Sigmoid colon (tissue), 7 donors: ENCODE measurements around the gene CD300C. TPM values are rescaled to one million over a fixed set of nuclear protein-coding genes. Genes with fewer than 3 reads are reported as not detected.
"Not testable (repeated sequence)": the region's sequence is repeated elsewhere in the genome, so short reads cannot be mapped to it uniquely, and the experiment has no call there.

ENCODE experiments used
- DNase-seq: peaks from one replicate; pipeline ENCODE4 v3.0.0-alpha.2; 2019
- H3K27ac ChIP-seq, 4 donors: fragments of 200-600 bp; sonication (generic); one replicate each; pipeline ENCODE4 v1.5.1; 2016 to 2019; ENCODE audit warnings: mild to moderate bottlenecking in 1 of 4
- H3K27me3 ChIP-seq, 3 donors: fragments of 200-600 bp; sonication (generic); one replicate each; pipeline ENCODE4 v1.5.1; 2019; ENCODE audit warnings: mild to moderate bottlenecking in 1 of 3
- H3K36me3 ChIP-seq, 4 donors: fragments of 200-600 bp; sonication (generic); one replicate each; pipeline ENCODE4 v1.5.1; 2016 to 2019
- H3K4me1 ChIP-seq, 4 donors: fragments of 200-600 bp; sonication (generic); one replicate each; pipeline ENCODE4 v1.5.1; 2017 to 2019
- H3K4me3 ChIP-seq, 4 donors: fragments of 200-600 bp; sonication (generic); one replicate each; pipeline ENCODE4 v1.5.1; 2017 to 2019; ENCODE audit warnings: mild to moderate bottlenecking in 2 of 4, moderate library complexity in 1 of 4
- H3K9me3 ChIP-seq, 4 donors: fragments of 200-600 bp in 3 of 4; sonication (generic) in 3 of 4; one replicate each; pipeline versions ENCODE4 v1.5.1 to v1.6.1; 2013 to 2019
- EP300 ChIP-seq, 4 donors: sonication (generic); formaldehyde crosslinking; IDR thresholded peaks; one replicate each; pipeline ENCODE4 v1.6.1; 2017; ENCODE audit warnings: antibody characterized with exemption in 4 of 4
- POLR2A ChIP-seq, 2 donors: fragments of 450-650 bp; IDR thresholded peaks; one replicate each; pipeline ENCODE4 v1.6.1; 2016; ENCODE audit warnings: antibody characterized with exemption in 2 of 2, mild to moderate bottlenecking in 2 of 2, moderate library complexity in 2 of 2
- POLR2AphosphoS5 ChIP-seq, 4 donors: sonication (generic); formaldehyde crosslinking; IDR thresholded peaks; one replicate each; pipeline ENCODE4 v1.6.1; 2017; ENCODE audit warnings: antibody characterized with exemption in 4 of 4
- WGBS, 2 donors: extraction: QIAGEN DNeasy Blood & Tissue Kit; methylation state at CpG; one replicate each; pipeline ENCODE4 v1.1.7; 2013; 5-methylcytosine and 5-hydroxymethylcytosine counted together
- intact Hi-C: fragments of 100-400 bp; cut with DNase I; formaldehyde crosslinking; loops from one replicate; pipeline ENCODE4 v1.15.1; 2023
- polyA plus RNA-seq, 3 donors: library from polyadenylated mRNA; stranded (reverse); fragments of 200-250 nt; gene quantifications; one replicate each; pipeline ENCODE4 v1.2.3, GENCODE V29; 2013
- total RNA-seq, 4 donors: library from RNA; depleted of rRNA; stranded (reverse); fragments of >200 nt; gene quantifications; one replicate each; pipeline ENCODE4 v1.1.0, GENCODE V29; 2016
- TF ChIP-seq, protein P1 (sequence below), 4 experiments: fragments of 450-650 bp in 3 of 4; fragments of 200-600 bp in 1 of 4; IDR thresholded peaks; one replicate each; pipeline ENCODE4 v1.5.1; 2016 to 2019; ENCODE audit warnings: antibody characterized with exemption in 4 of 4, mild to moderate bottlenecking in 3 of 4, moderate library complexity in 2 of 4
- donor health status: healthy with polysubstance abuse.
- donor health status: Bipolar disorder and iron deficiency.
- donor health status: healthy.

Gene CD300C
- total and polyA plus RNA-seq, 7 donors = 0.36 to 3.3 (median 1.1) TPM; not detected in 2

DNA sequence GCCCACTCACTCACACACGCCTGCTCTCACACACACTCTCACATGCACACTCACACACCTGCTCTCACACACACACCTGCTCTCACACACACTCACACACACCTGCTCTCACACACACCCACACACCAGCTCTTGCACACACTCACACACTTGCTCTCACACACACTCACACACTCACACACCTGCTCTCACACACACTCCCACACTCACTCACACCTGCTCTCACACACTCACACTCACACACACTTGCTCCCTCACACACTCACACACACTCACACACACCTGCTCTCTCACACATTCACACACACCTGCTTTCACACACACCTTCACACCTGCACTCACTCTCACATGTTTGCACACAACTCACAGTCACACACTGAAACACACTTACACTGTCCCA is 17.4 kb upstream of the CD300C start:
- intact Hi-C loops = loop anchor here (10.0 kb wide), 1 partner anchor 171 kb away; the partner anchor contains the start of gene RAB37
- WGBS, 2 donors = 89 to 92% methylated on average over 1 of the region's 1 CpG
- Histone ChIP-seq H3K4me1 (no peaks in the 10 kb centered on the region), H3K27me3 (peaks cover 0 to 14% (median 0%) of the 10 kb centered on the region in 3 donors), H3K27ac (no peak overlapping the region), H3K9me3 (no peaks in the 10 kb centered on the region), H3K4me3 (no peak overlapping the region), H3K36me3 (no peaks in the 10 kb centered on the region)
- no peak for TF ChIP-seq EP300 (IDR thresholded peaks at IDR 0.05)
- TF ChIP-seq, protein P1, sequence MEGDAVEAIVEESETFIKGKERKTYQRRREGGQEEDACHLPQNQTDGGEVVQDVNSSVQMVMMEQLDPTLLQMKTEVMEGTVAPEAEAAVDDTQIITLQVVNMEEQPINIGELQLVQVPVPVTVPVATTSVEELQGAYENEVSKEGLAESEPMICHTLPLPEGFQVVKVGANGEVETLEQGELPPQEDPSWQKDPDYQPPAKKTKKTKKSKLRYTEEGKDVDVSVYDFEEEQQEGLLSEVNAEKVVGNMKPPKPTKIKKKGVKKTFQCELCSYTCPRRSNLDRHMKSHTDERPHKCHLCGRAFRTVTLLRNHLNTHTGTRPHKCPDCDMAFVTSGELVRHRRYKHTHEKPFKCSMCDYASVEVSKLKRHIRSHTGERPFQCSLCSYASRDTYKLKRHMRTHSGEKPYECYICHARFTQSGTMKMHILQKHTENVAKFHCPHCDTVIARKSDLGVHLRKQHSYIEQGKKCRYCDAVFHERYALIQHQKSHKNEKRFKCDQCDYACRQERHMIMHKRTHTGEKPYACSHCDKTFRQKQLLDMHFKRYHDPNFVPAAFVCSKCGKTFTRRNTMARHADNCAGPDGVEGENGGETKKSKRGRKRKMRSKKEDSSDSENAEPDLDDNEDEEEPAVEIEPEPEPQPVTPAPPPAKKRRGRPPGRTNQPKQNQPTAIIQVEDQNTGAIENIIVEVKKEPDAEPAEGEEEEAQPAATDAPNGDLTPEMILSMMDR (IDR thresholded peaks at IDR 0.05) = no peak
- TF ChIP-seq POLR2AphosphoS5 (IDR thresholded peaks at IDR 0.05) = no peak
- no peak for TF ChIP-seq POLR2A (IDR thresholded peaks at IDR 0.05)
- no peak for DNase-seq

DNA sequence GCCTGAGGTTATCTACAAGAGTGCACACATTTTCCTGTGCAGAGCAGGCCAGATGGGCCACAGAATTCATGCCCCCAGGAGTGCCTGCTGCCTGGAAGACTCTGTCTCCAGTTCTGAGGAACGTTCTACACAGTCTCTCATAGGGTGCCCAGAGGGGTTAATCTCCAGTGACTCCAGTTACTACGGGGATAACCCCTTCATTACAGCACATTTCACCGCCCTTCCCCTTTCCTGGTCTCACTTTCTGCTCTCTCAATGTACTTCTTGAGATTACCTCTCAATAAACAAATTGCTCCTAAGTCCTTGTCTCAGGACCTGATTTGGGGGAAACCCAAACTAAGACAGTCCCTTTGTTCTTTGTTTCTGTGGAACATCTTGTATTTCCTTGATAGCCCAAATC is 15.7 kb upstream of the CD300C start:
- Histone ChIP-seq H3K4me1 (no peaks in the 10 kb centered on the region), H3K9me3 (no peaks in the 10 kb centered on the region), H3K36me3 (no peaks in the 10 kb centered on the region), H3K27ac (no peak overlapping the region), H3K27me3 (peaks cover 0 to 14% (median 0%) of the 10 kb centered on the region in 3 donors), H3K4me3 (no peak overlapping the region)
- 50 to 59% methylated on average over 3 of the region's 3 CpGs for WGBS, 2 donors
- intact Hi-C loops = loop anchor here (10.0 kb wide), 1 partner anchor 173 kb away; the partner anchor contains the start of gene RAB37
- no peak for DNase-seq
- TF ChIP-seq POLR2AphosphoS5 (IDR thresholded peaks at IDR 0.05) (no peak), EP300 (IDR thresholded peaks at IDR 0.05) (no peak), POLR2A (IDR thresholded peaks at IDR 0.05) (no peak)
- TF ChIP-seq, protein P1 (IDR thresholded peaks at IDR 0.05) = no peak

DNA sequence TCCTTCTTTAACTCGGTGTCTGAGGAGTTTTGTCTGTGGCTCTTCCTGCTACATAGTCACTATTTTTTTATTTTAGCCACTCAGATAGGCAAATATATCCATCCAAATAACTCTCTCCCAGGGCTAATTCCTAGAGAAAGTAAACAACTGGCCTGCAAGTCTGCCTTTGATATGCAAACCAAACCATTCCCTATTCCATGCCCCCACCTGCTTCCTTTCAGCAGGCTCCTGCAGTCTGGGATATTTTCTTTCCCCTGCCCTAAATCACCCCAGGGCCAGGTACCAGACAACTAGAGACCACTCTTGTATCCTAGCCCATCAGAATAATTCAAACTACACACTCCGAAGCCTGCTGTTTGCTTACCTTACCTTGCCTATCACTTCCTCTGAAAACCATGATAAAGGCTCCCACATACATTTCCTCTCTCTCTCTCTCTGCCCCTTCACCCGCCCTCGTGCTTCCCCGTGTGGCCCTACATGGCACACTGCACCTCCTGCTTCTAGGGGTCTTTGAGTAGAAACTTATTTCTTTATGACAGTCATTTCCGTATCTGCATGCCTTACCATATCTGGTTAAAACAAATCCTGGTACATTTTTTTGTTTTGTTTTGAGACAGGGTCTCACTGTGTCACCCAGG is 13.1 kb upstream of the CD300C start:
- no peak overlapping the region for H3K27ac ChIP-seq
- no peak for TF ChIP-seq EP300 (IDR thresholded peaks at IDR 0.05)
- TF ChIP-seq, protein P1 (IDR thresholded peaks at IDR 0.05) = no peak
- no peak for TF ChIP-seq POLR2AphosphoS5 (IDR thresholded peaks at IDR 0.05)
- no peak for TF ChIP-seq POLR2A (IDR thresholded peaks at IDR 0.05)
- DNase-seq = no peak
- intact Hi-C loops = no loop called here
- no peaks in the 10 kb centered on the region for H3K36me3 ChIP-seq
- no peaks in the 10 kb centered on the region for H3K4me1 ChIP-seq
- WGBS, 2 donors = 53 to 67% methylated on average over 6 of the region's 6 CpGs
- H3K27me3 ChIP-seq = peaks cover 0 to 8% (median 0%) of the 10 kb centered on the region in 3 donors
- no peak overlapping the region for H3K4me3 ChIP-seq
- H3K9me3 ChIP-seq = no peaks in the 10 kb centered on the region

DNA sequence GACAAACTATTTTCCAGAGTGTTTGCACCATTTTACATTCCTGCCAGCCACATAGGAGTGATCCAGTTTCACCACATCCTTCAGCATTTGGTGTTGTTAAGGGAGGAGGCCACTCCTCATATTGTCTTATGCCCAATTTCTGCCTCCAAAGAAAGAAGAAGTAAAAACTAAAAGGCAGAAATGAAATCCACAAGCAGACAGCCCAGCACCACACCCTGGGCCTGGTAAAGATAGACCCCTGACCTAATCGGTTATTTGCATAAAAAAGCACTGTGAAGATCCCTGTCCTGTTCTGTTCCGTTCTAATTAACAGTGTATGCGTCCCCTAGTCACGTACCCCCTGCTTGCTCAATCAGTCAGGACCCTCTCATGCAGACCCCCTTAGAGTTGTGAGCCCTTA is 12.5 kb upstream of the CD300C start:
- H3K36me3 ChIP-seq, H3K27me3 ChIP-seq, intact Hi-C loops, H3K9me3 ChIP-seq, H3K27ac ChIP-seq, H3K4me1 ChIP-seq, H3K4me3 ChIP-seq, DNase-seq: not testable (repeated sequence)
- 62 to 90% methylated on average over 4 of the region's 4 CpGs for WGBS, 2 donors

DNA sequence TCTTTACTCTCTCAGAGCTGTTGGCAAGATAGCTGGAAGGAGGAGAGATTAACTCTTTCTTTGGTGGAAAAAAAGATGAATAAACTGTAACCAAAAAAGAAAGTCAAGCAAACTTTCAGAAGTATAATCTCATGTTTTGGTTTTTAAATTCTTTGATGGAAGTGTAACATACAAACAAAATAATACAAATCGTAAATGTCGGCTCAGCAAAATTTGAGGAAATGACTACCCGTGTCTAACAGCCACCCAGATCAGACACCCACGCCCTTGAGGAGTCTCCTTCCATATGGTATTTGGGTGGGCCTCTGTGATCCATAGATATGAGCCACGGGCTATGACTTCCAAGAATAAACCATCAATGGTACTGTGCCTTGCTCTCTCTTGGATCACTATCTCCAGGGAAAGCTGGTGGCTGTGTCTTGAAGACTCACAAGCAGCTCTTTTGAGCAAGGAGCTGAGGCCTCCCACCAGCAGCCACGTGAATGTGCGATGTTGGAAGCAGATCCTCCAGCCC is 9.6 kb upstream of the CD300C start:
- no peaks in the 10 kb centered on the region for H3K4me1 ChIP-seq
- TF ChIP-seq EP300 (IDR thresholded peaks at IDR 0.05) (no peak), POLR2A (IDR thresholded peaks at IDR 0.05) (no peak), POLR2AphosphoS5 (IDR thresholded peaks at IDR 0.05) (no peak)
- TF ChIP-seq, protein P1 (IDR thresholded peaks at IDR 0.05) = no peak
- H3K9me3 ChIP-seq = no peaks in the 10 kb centered on the region
- DNase-seq = no peak
- no peaks in the 10 kb centered on the region for H3K27me3 ChIP-seq
- 62 to 79% methylated on average over 7 of the region's 7 CpGs for WGBS, 2 donors
- no peak overlapping the region for H3K27ac ChIP-seq
- intact Hi-C loops = no loop called here
- H3K36me3 ChIP-seq = no peaks in the 10 kb centered on the region
- H3K4me3 ChIP-seq = no peak overlapping the region
